HG03457 (cell line): ENCODE data around the gene SERPINA5.
"Not testable (repeated sequence)": the region's sequence is repeated elsewhere in the genome, so short reads cannot be mapped to it uniquely, and the experiment has no call there.

Experiments used
- ATAC-seq: cut with Tn5 transposase; IDR thresholded peaks from one replicate; pipeline ENCODE4 v1.9.1; 2021; ENCODE audit warnings: moderate number of reproducible peaks; ENCODE audit not compliant: unreplicated experiment

Gene SERPINA5

DNA sequence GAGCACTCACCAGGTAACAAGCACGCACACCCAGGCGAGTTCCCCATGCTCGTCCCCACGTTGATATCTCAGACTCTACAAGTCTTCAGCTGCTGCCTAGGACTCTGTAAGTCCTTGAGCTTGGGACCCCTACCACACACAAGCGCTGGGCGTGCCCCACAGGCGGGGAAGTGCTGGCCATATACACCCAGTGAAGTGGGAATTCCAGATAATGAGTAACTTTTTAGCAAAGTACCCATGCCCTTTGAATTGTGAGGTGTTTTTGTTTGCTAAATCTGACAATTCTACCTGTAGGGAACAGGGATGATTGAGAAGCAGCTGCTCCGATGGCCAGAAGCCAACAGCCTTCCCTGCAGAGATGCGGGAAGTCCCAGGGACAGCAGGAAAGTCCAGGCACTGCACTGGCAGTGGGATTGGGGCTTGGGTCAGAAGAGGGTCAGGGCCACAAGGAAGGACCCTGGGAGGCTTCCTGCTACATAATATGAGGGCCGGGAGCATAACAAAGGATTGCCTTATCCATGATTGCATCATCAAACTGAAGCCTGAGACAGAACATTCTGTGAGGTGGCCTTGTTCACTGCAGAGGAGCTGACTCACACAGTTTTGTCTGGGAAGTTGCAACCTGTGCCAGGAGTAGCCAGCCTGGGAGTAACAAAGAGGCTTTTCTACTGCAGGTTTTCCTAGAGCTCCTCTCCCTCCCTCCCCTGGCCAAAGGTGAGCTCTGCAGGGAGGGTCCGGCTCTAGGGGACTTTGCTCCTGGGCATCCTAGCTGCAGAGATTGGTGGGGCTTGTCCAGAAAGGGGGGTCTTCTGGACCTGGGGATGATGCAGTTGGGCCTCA is 17.8 kb downstream of the SERPINA5 start:
- ATAC-seq: no peak

DNA sequence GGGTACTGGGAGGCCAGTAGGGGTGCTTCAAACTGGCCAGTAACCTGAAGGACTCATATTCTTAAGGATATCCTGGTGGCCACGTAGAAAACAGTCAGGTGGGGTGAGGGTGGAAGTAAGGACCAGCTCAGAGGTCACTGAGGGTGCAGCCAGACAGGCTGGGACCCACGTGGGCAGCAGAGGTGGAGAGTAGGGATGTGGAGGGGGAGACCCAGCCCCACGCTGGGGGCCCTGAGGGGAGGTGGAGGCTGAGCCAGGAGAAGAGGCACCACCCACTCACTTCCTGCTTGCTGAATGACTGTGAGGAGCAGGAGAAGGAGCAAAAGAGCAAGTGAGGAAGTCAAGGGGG is 18.4 kb downstream of the SERPINA5 start:
- no peak for ATAC-seq

DNA sequence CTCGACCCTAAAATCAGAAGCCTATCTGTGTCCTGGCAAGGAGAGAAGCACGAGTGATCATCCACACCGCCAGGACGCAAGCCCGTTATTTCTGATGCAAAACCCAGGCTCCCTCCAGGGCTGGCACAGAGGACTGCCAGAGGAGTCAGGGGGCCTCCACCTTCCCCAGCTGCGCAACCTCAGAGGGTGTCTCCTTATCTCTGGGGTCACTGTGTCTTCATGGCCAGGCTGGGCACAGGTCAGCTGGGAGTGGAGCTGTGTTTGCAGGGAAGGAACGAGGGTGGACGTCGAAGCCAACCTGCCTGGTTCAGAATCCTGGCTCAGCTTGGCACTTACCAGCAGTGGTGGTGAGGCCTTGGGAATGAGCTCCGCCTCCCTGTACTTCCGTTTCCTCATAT is 18.9 kb downstream of the SERPINA5 start:
- no peak for ATAC-seq

DNA sequence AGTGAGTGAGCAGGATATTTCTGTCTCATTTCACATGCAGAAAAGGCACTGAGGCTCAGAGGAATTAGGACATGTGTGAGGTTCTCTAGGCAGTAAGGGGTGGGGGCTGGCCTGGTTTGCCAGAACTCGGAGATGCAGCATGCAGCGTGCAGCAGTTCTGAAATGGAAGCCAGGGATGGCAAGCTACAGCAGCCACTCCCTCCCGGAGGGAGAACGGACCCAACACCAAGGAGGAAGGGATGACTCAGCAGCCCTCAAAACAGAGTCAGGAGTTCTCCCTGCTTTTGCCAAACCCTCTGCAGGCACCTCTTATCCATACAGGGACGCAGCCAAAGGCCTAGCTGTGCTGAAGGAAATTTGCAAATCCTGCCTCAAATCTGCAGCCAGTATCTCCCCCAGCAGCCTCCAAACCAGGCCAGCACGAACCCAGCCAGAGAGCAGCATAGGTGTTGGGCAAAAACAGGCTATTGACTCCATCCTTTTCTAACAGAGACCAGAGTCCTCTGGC is 20.7 kb downstream of the SERPINA5 start:
- ATAC-seq: no peak

DNA sequence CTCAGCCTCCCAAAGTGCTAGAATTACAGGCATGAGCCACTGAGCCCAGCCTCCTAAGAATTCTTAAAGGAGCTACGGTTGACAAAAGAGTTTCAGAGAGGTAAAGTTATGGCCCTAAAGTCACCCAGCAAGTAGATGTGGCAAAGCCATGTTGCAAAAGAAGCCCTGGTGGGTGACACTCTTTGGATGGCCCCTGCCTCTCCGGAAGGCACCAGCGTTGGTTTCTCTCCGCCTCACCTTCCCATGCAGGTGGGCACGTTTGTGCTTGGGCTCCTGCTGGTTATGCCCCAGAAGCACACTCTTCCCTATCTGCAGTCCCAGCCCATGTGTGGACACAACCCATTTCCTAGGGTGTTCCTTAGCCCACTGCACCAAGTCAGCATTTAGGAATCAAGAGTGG is 21.5 kb downstream of the SERPINA5 start:
- ATAC-seq: no peak

DNA sequence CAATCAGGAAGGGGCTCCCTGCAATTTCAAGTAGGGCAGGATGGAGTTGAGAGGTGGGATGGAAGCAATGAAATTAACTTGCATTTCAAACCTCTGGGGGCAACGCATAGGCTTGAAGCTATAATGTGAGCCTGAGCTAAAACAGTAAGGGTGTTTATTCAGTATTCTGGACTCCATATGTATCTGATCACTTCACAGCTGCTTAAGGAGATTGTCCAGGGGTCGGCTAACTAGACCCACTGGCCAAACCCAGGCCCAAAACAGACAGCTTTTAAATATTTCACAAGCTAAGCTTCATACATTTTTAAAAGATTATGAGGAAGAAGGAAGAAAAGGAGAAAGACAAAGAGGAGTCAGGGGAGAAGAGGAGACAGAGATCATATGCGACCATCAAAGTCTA is 24.1 kb downstream of the SERPINA5 start:
- ATAC-seq: no peak

DNA sequence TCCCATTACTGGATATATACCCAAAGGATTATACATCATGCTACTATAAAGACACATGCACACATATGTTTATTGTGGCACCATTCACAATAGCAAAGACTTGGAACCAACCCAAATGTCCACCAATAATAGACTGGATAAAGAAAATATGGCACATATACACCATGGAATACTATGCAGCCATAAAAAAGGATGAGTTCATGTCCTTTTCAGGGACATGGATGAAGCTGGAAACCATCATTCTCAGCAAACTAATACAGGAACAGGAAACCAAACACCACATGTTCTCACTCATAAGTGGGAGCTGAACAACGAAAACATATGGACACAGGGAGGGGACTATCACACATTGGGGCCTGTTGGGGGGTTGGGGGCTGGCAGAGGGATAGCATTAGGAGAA is 27.7 kb downstream of the SERPINA5 start:
- ATAC-seq: not testable (repeated sequence)

DNA sequence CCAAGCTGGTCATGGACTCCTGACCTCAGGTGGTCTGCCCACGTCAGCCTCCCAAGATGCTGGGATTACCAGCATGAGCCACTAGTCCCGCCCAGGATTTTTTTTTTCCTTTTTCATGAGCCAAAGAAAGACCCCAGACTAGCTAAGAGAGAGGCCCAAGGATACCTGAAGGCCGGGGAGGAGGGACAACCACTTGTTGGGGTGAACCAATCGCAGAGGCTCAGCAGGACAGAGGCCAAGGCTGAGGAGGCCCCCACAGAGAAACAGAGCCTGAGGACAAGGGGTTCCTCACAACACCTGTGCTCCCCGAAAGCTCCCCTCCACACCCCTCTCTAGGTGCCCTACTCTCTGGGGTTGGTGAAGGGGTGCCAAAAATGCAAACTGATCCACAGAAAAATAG is 30.0 kb downstream of the SERPINA5 start:
- ATAC-seq: no peak

DNA sequence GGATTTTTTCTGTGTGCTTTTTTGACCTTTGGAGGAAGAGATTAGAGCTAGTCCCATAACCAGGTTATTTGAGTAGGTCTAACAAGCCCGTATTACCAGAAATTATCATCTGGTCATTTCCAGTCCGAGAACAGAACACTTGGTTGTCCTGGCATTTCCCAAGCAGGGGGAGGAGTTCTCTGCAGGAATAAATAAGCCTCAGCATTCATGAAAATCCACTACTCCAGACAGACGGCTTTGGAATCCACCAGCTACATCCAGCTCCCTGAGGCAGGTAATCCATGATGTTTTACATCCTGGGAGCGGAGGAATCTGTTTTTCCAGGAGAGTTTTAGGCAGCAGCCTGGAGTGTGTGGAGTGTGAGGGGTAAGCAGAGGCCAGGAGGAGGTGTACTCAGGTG is 30.9 kb downstream of the SERPINA5 start, which contains the start of gene SERPINA3:
TSS of gene SERPINA3 (plus strand) at position 218 of the 400 bp plus-strand sequence. CDS start 2,051 bp downstream, outside the sequence.
- ATAC-seq: no peak

DNA sequence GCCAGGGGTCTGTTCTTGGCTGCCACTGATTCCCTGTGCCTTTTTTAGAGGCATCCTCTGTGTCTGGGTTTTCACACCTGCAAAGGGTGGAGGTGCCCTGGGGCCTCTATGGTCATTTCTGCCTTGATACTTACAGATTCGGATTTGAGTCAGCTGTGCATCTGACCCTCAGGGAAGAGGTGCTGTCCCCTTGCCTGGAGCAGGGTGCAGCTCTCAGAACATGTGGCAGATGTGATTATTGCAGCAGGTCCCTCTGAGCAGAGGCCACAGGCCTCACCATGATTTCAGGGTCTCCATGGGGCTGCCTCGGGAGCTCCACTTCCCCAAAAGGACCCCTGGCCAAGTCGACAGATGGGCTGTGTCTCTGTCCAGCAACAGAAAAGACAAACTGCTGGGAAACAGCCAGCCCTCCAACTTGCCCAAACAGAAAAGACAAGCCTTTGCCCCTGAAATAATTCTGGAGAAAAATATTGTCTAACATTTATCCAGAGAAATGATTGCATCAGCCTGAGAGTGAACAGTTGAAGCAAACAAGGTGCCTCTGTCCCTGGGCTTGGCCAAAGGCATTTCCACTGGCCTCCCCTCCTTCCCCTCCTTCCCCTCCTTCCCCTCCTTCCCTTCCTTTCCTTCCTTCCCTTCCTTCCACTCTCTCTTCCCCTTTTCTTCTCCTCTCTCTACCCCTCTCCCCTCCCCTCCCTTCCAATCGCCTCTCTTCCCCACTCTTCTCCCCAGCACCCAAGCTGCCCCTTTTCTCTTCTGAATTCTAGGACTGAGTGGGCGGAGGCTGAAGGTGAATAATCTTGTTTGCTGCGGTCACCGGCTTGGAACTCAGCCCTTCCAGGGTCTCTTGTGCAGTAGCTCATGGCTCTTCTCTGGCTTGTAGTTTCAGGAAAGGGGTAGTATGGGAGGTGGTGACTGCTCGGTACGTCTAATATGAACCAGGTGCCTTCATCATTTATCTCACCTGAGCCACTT is 31.6 kb downstream of the SERPINA5 start:
- no peak for ATAC-seq

DNA sequence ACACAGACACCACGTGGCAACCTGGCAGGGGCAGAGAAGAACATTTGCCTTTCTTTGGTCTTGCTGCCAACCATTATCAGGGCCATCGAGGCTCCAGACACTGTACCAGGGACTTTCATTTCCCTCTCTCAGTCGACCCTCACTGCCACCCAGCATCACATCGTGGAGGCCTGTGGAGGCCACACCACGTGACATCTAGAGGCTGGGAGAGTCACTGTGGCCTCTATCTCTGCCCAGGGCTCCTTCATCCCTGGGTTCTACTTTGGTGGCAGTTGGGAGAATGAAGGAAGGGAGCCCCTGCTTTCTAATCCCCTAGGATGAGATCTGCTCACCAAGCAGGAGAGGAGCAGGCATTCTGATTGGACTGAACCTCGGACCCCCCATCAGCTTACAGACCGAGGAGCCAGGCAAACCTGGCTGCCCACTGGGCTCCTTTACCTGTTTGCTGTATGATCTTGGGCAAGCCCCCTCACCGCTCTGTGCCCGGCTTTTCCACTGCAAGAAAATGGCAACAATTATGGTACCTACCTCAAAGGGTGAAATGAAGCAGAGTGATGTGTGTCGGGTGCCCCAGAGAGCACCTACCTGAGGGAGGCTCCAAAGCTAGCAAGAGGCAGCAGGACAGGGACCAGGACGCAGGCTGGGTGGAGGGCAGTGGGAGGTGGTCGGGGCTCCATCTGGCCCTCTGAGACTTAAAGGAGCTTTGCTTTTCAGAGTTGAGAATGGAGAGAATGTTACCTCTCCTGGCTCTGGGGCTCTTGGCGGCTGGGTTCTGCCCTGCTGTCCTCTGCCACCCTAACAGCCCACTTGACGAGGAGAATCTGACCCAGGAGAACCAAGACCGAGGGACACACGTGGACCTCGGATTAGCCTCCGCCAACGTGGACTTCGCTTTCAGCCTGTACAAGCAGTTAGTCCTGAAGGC is 32.8 kb downstream of the SERPINA5 start:
- no peak for ATAC-seq

DNA sequence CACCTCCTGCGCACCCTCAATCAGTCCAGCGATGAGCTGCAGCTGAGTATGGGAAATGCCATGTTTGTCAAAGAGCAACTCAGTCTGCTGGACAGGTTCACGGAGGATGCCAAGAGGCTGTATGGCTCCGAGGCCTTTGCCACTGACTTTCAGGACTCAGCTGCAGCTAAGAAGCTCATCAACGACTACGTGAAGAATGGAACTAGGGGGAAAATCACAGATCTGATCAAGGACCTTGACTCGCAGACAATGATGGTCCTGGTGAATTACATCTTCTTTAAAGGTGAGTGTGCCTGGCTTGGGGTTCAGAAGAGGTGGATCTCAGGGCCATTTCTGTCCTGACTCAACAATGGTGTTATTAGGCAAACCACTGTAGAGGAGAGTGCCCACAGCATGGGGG is 33.6 kb downstream of the SERPINA5 start:
- ATAC-seq: no peak

DNA sequence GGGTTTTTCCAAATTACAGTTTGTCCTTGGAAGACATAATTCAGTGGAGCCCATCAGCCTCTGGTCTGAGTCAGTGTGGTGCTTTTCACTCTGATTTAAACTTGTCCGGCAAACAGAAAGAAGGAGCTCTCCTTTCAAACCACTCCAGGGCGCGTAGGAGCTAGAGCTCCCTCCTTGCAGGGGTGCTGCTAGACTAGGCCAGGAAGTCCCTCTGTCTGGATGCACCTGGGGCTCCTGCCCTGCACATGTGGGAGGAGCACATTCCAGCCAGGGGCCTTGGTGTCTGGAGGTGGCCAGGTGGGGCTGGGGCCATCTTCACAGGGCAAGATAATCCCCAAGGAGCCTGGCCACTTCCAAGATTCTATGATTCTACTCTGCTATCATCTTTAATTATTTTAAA is 34.0 kb downstream of the SERPINA5 start:
- no peak for ATAC-seq

DNA sequence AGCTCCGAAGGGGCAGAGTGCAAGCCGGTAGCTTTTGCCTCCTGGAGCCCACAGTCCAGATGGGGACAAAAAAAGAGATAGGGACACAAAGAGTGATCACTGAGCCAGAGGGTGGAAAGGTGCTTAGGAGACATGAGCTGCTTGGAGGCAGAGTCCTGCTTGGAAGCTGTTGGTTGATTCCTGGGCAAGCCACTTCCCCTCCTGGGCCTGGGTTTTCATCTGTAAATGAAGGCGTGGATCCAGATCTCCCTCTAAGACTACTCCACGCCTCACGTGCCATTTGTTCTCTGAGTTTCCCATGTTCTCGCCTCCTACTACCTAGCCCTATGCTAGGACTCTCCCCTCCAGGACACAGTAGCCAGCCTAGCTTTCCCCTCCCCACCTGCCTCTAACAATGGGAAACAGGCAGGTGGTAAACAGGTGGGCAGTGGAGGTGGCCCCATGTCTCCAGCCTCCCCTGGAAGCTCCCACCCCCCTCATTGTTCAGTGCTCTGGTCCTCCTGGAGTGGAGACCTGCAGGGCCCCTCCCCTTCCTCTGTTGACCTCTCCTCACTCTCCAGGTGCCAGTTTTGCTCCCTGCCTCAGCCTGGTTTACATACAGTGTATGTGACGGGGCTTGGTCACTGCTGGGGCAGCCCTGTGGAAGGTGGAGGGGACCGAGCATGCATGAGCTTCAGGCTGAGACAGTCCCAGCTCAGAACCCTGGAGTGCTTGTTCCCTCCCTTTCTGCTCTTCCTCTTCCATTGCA is 34.8 kb downstream of the SERPINA5 start:
- no peak for ATAC-seq

DNA sequence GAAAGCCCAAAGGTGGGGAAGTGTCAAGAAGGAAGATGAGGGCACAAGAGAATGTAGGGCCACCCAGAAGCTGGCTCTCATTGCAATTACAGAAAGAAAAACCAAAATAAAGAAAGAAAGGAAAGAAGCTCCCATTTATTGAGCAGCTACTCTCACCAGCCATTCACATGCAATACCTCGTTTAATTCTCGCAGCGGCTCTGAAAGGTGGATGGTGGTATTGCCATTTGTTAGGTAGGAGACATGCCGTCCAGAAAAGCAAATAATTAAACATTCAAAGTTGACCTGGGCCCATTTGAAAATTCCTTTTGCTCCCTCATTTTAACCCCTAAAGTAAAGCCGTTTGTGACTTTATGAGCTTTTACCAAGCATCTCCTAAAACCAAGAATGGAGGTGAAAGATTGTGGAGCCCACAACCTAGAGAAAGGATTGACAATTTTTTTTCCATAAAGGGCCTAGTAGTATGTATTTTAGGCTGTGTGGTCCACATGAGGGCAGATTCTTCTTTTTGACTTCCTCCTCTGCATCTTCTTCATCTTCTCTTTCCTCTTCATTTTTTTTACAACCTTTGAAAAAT is 36.2 kb downstream of the SERPINA5 start:
- no peak for ATAC-seq

DNA sequence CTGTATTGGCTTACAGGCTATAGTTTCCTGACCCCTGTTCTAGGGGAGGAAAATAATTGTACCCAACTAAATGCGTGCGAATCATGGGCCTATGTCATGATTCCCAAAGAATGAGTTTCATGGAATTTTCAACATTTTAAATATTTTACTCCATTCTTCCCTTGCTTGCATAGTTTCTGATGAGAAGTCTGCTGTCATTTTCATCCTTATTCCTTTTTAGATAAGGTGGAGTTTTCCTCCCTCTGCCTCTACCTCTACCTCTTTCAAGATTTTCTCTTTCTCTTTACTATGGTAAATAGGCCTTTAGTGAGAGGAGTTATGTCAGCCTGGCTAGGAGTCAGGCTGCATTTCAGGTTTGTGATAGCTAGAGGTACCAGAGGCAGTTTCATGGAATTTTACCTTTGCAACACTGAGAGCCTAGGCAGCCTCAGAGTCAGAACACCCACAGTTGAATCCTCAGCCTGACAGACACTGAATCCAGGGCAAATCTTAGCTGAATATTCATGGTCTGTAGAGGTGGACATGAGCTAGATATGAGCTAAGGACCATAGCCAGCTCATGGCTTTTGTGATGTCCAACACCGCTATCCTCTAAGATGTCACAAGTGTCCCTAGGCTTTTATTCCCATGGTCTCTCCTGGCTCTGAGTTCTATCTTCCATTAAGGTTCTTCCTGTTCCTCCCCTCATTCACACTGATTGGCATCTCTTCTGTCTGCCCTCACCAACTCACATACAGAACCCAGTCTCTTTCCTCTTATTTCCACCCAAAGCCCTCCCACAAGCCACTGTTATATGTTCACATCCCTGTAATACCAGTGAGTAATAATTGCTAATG is 37.0 kb downstream of the SERPINA5 start:
- no peak for ATAC-seq

DNA sequence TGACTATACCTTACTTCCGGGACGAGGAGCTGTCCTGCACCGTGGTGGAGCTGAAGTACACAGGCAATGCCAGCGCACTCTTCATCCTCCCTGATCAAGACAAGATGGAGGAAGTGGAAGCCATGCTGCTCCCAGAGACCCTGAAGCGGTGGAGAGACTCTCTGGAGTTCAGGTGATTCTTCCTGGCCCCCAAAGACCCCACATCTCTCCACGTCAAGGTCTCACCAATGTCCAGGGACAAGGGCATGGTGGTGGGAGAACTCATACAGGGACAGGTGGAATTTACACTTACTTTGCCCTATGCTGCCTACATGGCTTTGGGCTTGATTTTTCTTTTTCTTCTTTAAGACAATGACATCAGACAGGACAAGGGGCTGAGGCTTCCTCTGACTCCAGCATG is 38.1 kb downstream of the SERPINA5 start:
- ATAC-seq: no peak

DNA sequence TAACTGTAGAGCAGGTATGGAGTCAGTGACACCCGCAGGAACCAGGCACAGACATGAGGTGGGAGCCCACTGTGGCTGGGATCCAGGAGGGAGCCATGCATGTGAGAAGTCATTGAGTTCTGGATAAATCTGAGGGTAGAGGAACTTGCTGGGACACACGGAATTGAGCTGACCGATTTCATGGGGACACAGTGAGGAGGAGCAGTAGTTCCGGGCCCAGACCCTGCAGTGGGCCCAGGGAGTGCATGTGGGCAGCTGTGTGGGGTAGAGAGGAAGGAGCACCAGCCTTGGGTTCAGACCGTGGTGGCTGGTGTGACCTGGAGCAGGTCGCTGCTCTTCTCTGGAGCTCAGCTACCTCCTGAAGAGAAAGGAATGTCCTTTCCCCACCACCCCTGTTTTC is 39.4 kb downstream of the SERPINA5 start:
- ATAC-seq: no peak
